IMR-90 (cell line): Measurements from ENCODE around the gene DPP6. TPM values are rescaled to one million over a fixed set of nuclear protein-coding genes. Genes with fewer than 3 reads are reported as not detected.

Experiments
- ATAC-seq: fragments of 200-7000 bp; cut with Tn5 transposase; 2 replicates; pipeline ENCODE4 v1.9.1; 2020; ENCODE audit warnings: low read depth, mild to moderate bottlenecking, moderate library complexity
- BruUV-seq: library from RNA; stranded (reverse); fragments of 400-500 nt; replicated peaks from 2 replicates; lab custom pipeline; 2021; lab: Mats Ljungman, UMichigan
- CTCF ChIA-PET: fragments of 300-600 bp; formaldehyde crosslinking; extraction: SDS; loops from one replicate; lab custom pipeline; 2021; ENCODE audit warnings: antibody characterized with exemption; lab: Yijun Ruan, JAX
- POLR2A ChIA-PET: fragments of 300-600 bp; sonication (Branson Sonifier 250); formaldehyde crosslinking; loops from one replicate; lab custom pipeline; 2022; ENCODE audit warnings: antibody characterized with exemption; ENCODE audit not compliant: unreplicated experiment; lab: Charles Lee
- DNase-seq: peaks from one replicate; pipeline ENCODE4 v3.0.0; 2013
- H2AFZ ChIP-seq: replicated peaks from 2 replicates; pipeline ENCODE3; 2013; ENCODE audit warnings: low read length, mild to moderate bottlenecking; ENCODE audit not compliant: poor library complexity
- H2AK5ac ChIP-seq: 2 replicates; pipeline ENCODE4 v1.6.1; 2013; ENCODE audit warnings: low read depth, low read length, inconsistent platforms
- H2AK9ac ChIP-seq: replicated peaks from 2 replicates; pipeline ENCODE3; 2013; ENCODE audit warnings: mild to moderate bottlenecking, low read depth, low read length, moderate library complexity; ENCODE audit not compliant: poor library complexity
- H2BK120ac ChIP-seq: 2 replicates; pipeline ENCODE4 v1.6.1; 2013; ENCODE audit warnings: low read depth, low read length, inconsistent platforms
- H2BK15ac ChIP-seq: 3 replicates; pipeline ENCODE4 v1.6.1; 2013; ENCODE audit warnings: low read depth, low read length, inconsistent platforms
- H2BK20ac ChIP-seq: 2 replicates; pipeline ENCODE4 v1.6.1; 2013; ENCODE audit warnings: low read depth, mild to moderate bottlenecking, inconsistent platforms, low read length, moderate library complexity
- H2BK5ac ChIP-seq: 2 replicates; pipeline ENCODE4 v1.6.1; 2013; ENCODE audit warnings: mild to moderate bottlenecking, low read depth, low read length, inconsistent platforms; ENCODE audit not compliant: poor library complexity, severe bottlenecking
- H3K14ac ChIP-seq: replicated peaks from 2 replicates; pipeline ENCODE4 v1.6.1; 2013; ENCODE audit warnings: low read depth, low read length, inconsistent platforms
- H3K18ac ChIP-seq: 2 replicates; pipeline ENCODE4 v1.6.1; 2013; ENCODE audit warnings: low read depth, low read length, control low read depth
- H3K23ac ChIP-seq: 2 replicates; pipeline ENCODE4 v1.6.1; 2013; ENCODE audit warnings: low read depth, low read length, inconsistent platforms
- H3K27ac ChIP-seq: 2 replicates; pipeline ENCODE4 v1.5.1; 2013; ENCODE audit warnings: mild to moderate bottlenecking, control low read depth, low read length; ENCODE audit not compliant: insufficient read depth
- H3K27me3 ChIP-seq: 2 replicates; pipeline ENCODE4 v1.6.1; 2013; ENCODE audit warnings: low read length; ENCODE audit not compliant: control insufficient read depth, insufficient read depth
- H3K36me3 ChIP-seq: 2 replicates; pipeline ENCODE4 v1.6.1; 2013; ENCODE audit warnings: low read length, mixed read lengths; ENCODE audit not compliant: control insufficient read depth, insufficient read depth
- H3K4ac ChIP-seq: 2 replicates; pipeline ENCODE4 v1.6.1; 2013; ENCODE audit warnings: low read depth, low read length, inconsistent platforms
- H3K4me1 ChIP-seq: 2 replicates; pipeline ENCODE4 v1.6.1; 2013; ENCODE audit warnings: low read length, mixed read lengths; ENCODE audit not compliant: control insufficient read depth, insufficient read depth
- H3K4me2 ChIP-seq: 2 replicates; pipeline ENCODE4 v1.6.1; 2013; ENCODE audit warnings: low read depth, mild to moderate bottlenecking, control low read depth, low read length, moderate library complexity
- H3K4me3 ChIP-seq: 2 replicates; pipeline ENCODE4 v1.5.1; 2013; ENCODE audit warnings: low read depth, mild to moderate bottlenecking, control low read depth, low read length, moderate library complexity; ENCODE audit not compliant: insufficient read depth
- H3K56ac ChIP-seq: 2 replicates; pipeline ENCODE4 v1.6.1; 2013; ENCODE audit warnings: low read length, inconsistent platforms; ENCODE audit not compliant: insufficient read depth; ENCODE audit errors: extremely low read depth
- H3K79me1 ChIP-seq, 2 experiments: 2 replicates each; pipeline ENCODE4 v1.6.1; 2013; ENCODE audit warnings: low read length in 2 of 2, inconsistent platforms in 1 of 2, low read depth in 1 of 2
- H3K9ac ChIP-seq: 2 replicates; pipeline ENCODE4 v1.6.1; 2013; ENCODE audit warnings: low read depth, low read length, control low read depth
- H3K9me1 ChIP-seq: 2 replicates; pipeline ENCODE4 v1.6.1; 2013; ENCODE audit warnings: low read length, inconsistent platforms; ENCODE audit not compliant: insufficient read depth
- H3K9me3 ChIP-seq: 2 replicates; pipeline ENCODE4 v1.6.1; 2013; ENCODE audit warnings: low read length; ENCODE audit not compliant: control insufficient read depth, insufficient read depth
- H4K20me1 ChIP-seq: 2 replicates; pipeline ENCODE4 v1.6.1; 2013; ENCODE audit warnings: low read length, inconsistent platforms; ENCODE audit not compliant: insufficient read depth
- H4K5ac ChIP-seq: 2 replicates; pipeline ENCODE4 v1.6.1; 2013; ENCODE audit warnings: mild to moderate bottlenecking, low read depth, low read length, control low read depth
- H4K8ac ChIP-seq, 2 experiments: 2 replicates each; pipeline ENCODE4 v1.6.1; 2013; ENCODE audit warnings: low read depth in 2 of 2, low read length in 2 of 2, control low read depth in 1 of 2, inconsistent platforms in 1 of 2
- H4K91ac ChIP-seq: 2 replicates; pipeline ENCODE4 v1.6.1; 2013; ENCODE audit warnings: low read depth, low read length, inconsistent platforms; ENCODE audit not compliant: insufficient read depth
- CTCF ChIP-seq: conservative IDR thresholded peaks from 2 replicates; pipeline ENCODE4 v1.5.1; 2012; ENCODE audit warnings: mild to moderate bottlenecking, low read depth, low read length, improper control_type of control experiment
- MXI1 ChIP-seq: IDR thresholded peaks from 2 replicates; pipeline ENCODE4 v1.6.1; 2012; ENCODE audit warnings: low read depth, mild to moderate bottlenecking, low read length, moderate library complexity, borderline replicate concordance
- POLR2A ChIP-seq: IDR thresholded peaks from 2 replicates; pipeline ENCODE4 v1.6.1; 2012; ENCODE audit warnings: mild to moderate bottlenecking, low read depth, low read length
- RFX5 ChIP-seq: IDR thresholded peaks from 2 replicates; pipeline ENCODE4 v1.8.0; 2012; ENCODE audit warnings: low read depth, mild to moderate bottlenecking, low read length, moderate library complexity
- USF2 ChIP-seq: fragments of 150-350 bp; IDR thresholded peaks from 2 replicates; pipeline ENCODE4 v1.6.1; 2017; ENCODE audit warnings: mild to moderate bottlenecking, antibody characterized with exemption, low read length, low read depth
- dilution Hi-C: fragments of 300-500 bp; cut with HindIII; formaldehyde crosslinking; loops from one replicate; pipeline ENCODE4 v1.14.3; 2018; ENCODE audit warnings: low sequenced_read_pairs; ENCODE audit not compliant: unreplicated experiment
- in situ Hi-C: fragments of 300-500 bp; cut with MboI; formaldehyde crosslinking; loops from 3 replicates; pipeline ENCODE4 v1.14.3; 2019; ENCODE audit warnings: low sequenced_read_pairs, inconsistent platforms, mixed read lengths
- intact Hi-C: fragments of 100-400 bp; cut with micrococcal nuclease; formaldehyde crosslinking; loops from 2 replicates; pipeline ENCODE4 v1.10.0; 2022
- polyA plus RNA-seq, 3 experiments: library from polyadenylated mRNA; depleted of rRNA; stranded (reverse); fragments of >200 nt; gene quantifications; 2 replicates each; pipeline ENCODE4 v1.2.3, GENCODE V29; 2012; ENCODE audit warnings: low replicate concordance in 1 of 3
- total RNA-seq: library from RNA; depleted of rRNA; stranded (reverse); fragments of >200 nt; gene quantifications from 2 replicates; pipeline ENCODE4 v1.2.3, GENCODE V29; 2012

Gene DPP6
- total and polyA plus RNA-seq, 2 of the 4 experiments (the other 2 are of a cell fraction), result not detected

GRCh38 chr7:154178895-154179294 lies 126.7 kb downstream of the DPP6 start:
- no peak overlapping the region for H2BK5ac ChIP-seq
- no peaks in the 10 kb centered on the region for H4K20me1 ChIP-seq
- BruUV-seq, result no TSS peak
- no peak overlapping the region for H2AFZ ChIP-seq
- no peak overlapping the region for H3K56ac ChIP-seq
- H3K79me1 ChIP-seq, result no peaks in the 10 kb centered on the region
- H3K14ac ChIP-seq, result no peak overlapping the region
- peaks cover 29% of the 10 kb centered on the region for H3K9me3 ChIP-seq
- H4K5ac ChIP-seq, result no peak overlapping the region
- H4K91ac ChIP-seq, result no peak overlapping the region
- H3K36me3 ChIP-seq, result no peaks in the 10 kb centered on the region
- H2AK9ac ChIP-seq, result no peak overlapping the region
- H3K18ac ChIP-seq, result no peak overlapping the region
- H3K4me1 ChIP-seq, result no peaks in the 10 kb centered on the region
- DNase-seq (no peak), ATAC-seq (no peak)
- H3K9ac ChIP-seq, result no peak overlapping the region
- H3K9me1 ChIP-seq, result no peaks in the 10 kb centered on the region
- no peak overlapping the region for H3K4me3 ChIP-seq
- no peak overlapping the region for H2BK120ac ChIP-seq
- dilution Hi-C loops, result no loop called here
- H3K27ac ChIP-seq, result no peak overlapping the region
- no peak overlapping the region for H3K4me2 ChIP-seq
- H4K8ac ChIP-seq, result no peak overlapping the region
- CTCF ChIA-PET, result no interaction called here
- no peak overlapping the region for H2BK15ac ChIP-seq
- TF ChIP-seq CTCF (no peak), RFX5 (no peak), POLR2A (no peak), USF2 (no peak), MXI1 (no peak)
- no peak overlapping the region for H2AK5ac ChIP-seq
- no peak overlapping the region for H3K23ac ChIP-seq
- no peak overlapping the region for H3K4ac ChIP-seq
- in situ Hi-C loops, result no loop called here
- H2BK20ac ChIP-seq, result no peak overlapping the region
- POLR2A ChIA-PET, result no interaction called here
- intact Hi-C loops, result no loop called here
- H3K27me3 ChIP-seq, result no peaks in the 10 kb centered on the region
